GM13977 (cell line): Measurements from ENCODE around the gene COL4A1.

ENCODE experiments used
- DNase-seq: peaks from one replicate; pipeline ENCODE4 v3.0.0; 2012; ENCODE audit warnings: low spot score
- in situ Hi-C: fragments of 300-500 bp; cut with MboI; formaldehyde crosslinking; loops from one replicate; pipeline ENCODE4 v1.12.0; 2022; ENCODE audit warnings: low sequenced_read_pairs, low pct_unique_long_range_greater_than_20kb, mixed read lengths, inconsistent platforms; ENCODE audit not compliant: unreplicated experiment
- TF ChIP-seq, protein P1 (sequence below): IDR thresholded peaks from 2 replicates; pipeline ENCODE4 v1.5.1; 2012; ENCODE audit warnings: mild to moderate bottlenecking, control low read depth; ENCODE audit not compliant: insufficient read depth; ENCODE audit errors: extremely low read depth, missing control alignments

Gene COL4A1

GRCh38 chr13:110248449-110249143 lies 58.4 kb downstream of the COL4A1 start:
- no peak for DNase-seq
- TF ChIP-seq, protein P1, sequence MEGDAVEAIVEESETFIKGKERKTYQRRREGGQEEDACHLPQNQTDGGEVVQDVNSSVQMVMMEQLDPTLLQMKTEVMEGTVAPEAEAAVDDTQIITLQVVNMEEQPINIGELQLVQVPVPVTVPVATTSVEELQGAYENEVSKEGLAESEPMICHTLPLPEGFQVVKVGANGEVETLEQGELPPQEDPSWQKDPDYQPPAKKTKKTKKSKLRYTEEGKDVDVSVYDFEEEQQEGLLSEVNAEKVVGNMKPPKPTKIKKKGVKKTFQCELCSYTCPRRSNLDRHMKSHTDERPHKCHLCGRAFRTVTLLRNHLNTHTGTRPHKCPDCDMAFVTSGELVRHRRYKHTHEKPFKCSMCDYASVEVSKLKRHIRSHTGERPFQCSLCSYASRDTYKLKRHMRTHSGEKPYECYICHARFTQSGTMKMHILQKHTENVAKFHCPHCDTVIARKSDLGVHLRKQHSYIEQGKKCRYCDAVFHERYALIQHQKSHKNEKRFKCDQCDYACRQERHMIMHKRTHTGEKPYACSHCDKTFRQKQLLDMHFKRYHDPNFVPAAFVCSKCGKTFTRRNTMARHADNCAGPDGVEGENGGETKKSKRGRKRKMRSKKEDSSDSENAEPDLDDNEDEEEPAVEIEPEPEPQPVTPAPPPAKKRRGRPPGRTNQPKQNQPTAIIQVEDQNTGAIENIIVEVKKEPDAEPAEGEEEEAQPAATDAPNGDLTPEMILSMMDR = no peak
- in situ Hi-C loops = no loop called here

GRCh38 chr13:110246530-110246929 lies 60.4 kb downstream of the COL4A1 start:
- in situ Hi-C loops = no loop called here
- no peak for DNase-seq
- TF ChIP-seq, protein P1 = no peak

- TF ChIP-seq, protein P1 = no peak
- in situ Hi-C loops = no loop called here
- no peak for DNase-seq
Measured at GRCh38 chr13:110245416-110245899, 61.5 kb downstream of the COL4A1 start.

DNA sequence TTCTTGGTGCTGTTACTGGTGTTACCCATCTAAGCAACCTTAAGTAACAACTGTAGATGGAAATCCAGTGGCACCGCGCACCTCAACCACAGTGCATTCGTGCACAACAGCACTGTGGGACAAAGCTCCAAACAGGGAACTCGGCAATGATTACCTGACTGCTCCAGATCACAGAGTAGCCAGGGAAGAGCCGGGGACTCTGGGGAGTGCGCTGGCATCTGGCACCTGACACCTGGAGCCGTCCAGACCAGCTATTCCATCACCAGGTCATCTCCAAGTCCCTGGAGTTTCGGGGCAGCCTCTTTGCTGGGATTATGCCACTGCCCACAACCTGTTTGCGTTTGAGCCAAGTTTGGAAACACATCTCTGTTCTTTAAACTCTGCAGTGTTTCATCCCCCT lies 62.0 kb downstream of the COL4A1 start:
- in situ Hi-C loops = no loop called here
- DNase-seq = no peak
- TF ChIP-seq, protein P1 = no peak

- in situ Hi-C loops = no loop called here
- no peak for DNase-seq
- TF ChIP-seq, protein P1 = no peak
Measured at GRCh38 chr13:110244071-110244830, 62.7 kb downstream of the COL4A1 start.

- in situ Hi-C loops = no loop called here
Measured at GRCh38 chr13:110242615-110243014, 64.3 kb downstream of the COL4A1 start.

More at GRCh38 chr13:110242615-110243014, 64.3 kb downstream of the COL4A1 start:
- TF ChIP-seq, protein P1 = no peak
- DNase-seq = no peak
